BJ (cell line): ENCODE data around the gene GJB3. TPM values are rescaled to one million over a fixed set of nuclear protein-coding genes. Genes with fewer than 3 reads are reported as not detected.

Experiments
- CTCF ChIA-PET: fragments of 350-600 bp; formaldehyde crosslinking; extraction: SDS; loops from one replicate; lab custom pipeline; 2021; ENCODE audit warnings: antibody characterized with exemption, inconsistent platforms; lab: Yijun Ruan, JAX
- POLR2A ChIA-PET: fragments of 300-600 bp; sonication (Branson Sonifier 250); formaldehyde crosslinking; extraction: SDS; loops from one replicate; lab custom pipeline; 2021; ENCODE audit warnings: antibody characterized with exemption; lab: Charles Lee
- DNase-seq: peaks from one replicate; pipeline ENCODE4 v3.0.0-alpha.2; 2011; ENCODE audit warnings: low read depth
- H3K27me3 ChIP-seq: 2 replicates; pipeline ENCODE4 v1.6.0; 2011; ENCODE audit warnings: low read length; ENCODE audit not compliant: control insufficient read depth, insufficient read depth
- H3K36me3 ChIP-seq: 2 replicates; pipeline ENCODE4 v1.5.1; 2011; ENCODE audit warnings: low read length; ENCODE audit not compliant: control insufficient read depth, insufficient read depth
- H3K4me3 ChIP-seq: 2 replicates; pipeline ENCODE4 v1.5.1; 2011; ENCODE audit warnings: low read depth, mild to moderate bottlenecking, control low read depth, low read length
- polyA plus RNA-seq: library from polyadenylated mRNA; depleted of rRNA; stranded (reverse); fragments of >200 nt; gene quantifications from 2 replicates; pipeline ENCODE4 v1.2.3, GENCODE V29; 2011
- TF ChIP-seq, protein P1 (sequence below): IDR thresholded peaks from 2 replicates; pipeline ENCODE4 v1.5.1; 2011; ENCODE audit warnings: low read depth, mild to moderate bottlenecking, control low read depth, inconsistent platforms, low read length, moderate library complexity; ENCODE audit not compliant: insufficient read depth

The GJB3 gene
- polyA plus RNA-seq, 1 experiment = not detected

DNA sequence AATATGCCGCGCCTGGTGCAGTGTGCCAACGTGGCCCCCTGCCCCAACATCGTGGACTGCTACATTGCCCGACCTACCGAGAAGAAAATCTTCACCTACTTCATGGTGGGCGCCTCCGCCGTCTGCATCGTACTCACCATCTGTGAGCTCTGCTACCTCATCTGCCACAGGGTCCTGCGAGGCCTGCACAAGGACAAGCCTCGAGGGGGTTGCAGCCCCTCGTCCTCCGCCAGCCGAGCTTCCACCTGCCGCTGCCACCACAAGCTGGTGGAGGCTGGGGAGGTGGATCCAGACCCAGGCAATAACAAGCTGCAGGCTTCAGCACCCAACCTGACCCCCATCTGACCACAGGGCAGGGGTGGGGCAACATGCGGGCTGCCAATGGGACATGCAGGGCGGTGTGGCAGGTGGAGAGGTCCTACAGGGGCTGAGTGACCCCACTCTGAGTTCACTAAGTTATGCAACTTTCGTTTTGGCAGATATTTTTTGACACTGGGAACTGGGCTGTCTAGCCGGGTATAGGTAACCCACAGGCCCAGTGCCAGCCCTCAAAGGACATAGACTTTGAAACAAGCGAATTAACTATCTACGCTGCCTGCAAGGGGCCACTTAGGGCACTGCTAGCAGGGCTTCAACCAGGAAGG lies 4.3 kb downstream of the GJB3 start:
- Histone ChIP-seq H3K36me3 (no peaks in the 10 kb centered on the region), H3K27me3 (peaks cover 15% of the 10 kb centered on the region), H3K4me3 (no peak overlapping the region)
- TF ChIP-seq, protein P1, sequence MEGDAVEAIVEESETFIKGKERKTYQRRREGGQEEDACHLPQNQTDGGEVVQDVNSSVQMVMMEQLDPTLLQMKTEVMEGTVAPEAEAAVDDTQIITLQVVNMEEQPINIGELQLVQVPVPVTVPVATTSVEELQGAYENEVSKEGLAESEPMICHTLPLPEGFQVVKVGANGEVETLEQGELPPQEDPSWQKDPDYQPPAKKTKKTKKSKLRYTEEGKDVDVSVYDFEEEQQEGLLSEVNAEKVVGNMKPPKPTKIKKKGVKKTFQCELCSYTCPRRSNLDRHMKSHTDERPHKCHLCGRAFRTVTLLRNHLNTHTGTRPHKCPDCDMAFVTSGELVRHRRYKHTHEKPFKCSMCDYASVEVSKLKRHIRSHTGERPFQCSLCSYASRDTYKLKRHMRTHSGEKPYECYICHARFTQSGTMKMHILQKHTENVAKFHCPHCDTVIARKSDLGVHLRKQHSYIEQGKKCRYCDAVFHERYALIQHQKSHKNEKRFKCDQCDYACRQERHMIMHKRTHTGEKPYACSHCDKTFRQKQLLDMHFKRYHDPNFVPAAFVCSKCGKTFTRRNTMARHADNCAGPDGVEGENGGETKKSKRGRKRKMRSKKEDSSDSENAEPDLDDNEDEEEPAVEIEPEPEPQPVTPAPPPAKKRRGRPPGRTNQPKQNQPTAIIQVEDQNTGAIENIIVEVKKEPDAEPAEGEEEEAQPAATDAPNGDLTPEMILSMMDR = no peak
- POLR2A ChIA-PET = no interaction called here
- no peak for DNase-seq
- CTCF ChIA-PET = no interaction called here

DNA sequence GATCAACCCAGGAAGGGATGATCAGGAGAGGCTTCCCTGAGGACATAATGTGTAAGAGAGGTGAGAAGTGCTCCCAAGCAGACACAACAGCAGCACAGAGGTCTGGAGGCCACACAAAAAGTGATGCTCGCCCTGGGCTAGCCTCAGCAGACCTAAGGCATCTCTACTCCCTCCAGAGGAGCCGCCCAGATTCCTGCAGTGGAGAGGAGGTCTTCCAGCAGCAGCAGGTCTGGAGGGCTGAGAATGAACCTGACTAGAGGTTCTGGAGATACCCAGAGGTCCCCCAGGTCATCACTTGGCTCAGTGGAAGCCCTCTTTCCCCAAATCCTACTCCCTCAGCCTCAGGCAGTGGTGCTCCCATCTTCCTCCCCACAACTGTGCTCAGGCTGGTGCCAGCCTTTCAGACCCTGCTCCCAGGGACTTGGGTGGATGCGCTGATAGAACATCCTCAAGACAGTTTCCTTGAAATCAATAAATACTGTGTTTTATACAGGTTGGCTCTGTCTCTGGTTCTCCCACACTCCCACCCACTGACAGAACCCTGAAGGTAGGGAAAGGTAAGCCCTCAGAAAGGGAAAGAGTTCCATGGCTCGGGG lies 5.0 kb downstream of the GJB3 start:
- TF ChIP-seq, protein P1 = no peak
- H3K36me3 ChIP-seq = no peaks in the 10 kb centered on the region
- no peak overlapping the region for H3K4me3 ChIP-seq
- no peak for DNase-seq
- H3K27me3 ChIP-seq = peaks cover 13% of the 10 kb centered on the region
- POLR2A ChIA-PET = no interaction called here
- CTCF ChIA-PET = interaction anchor here (0.7 to 4.0 kb wide), 14 partner anchors 8 to 80 kb away, joined by 3 to 31 read pairs (median 4); no protein-coding TSS in a partner anchor

DNA sequence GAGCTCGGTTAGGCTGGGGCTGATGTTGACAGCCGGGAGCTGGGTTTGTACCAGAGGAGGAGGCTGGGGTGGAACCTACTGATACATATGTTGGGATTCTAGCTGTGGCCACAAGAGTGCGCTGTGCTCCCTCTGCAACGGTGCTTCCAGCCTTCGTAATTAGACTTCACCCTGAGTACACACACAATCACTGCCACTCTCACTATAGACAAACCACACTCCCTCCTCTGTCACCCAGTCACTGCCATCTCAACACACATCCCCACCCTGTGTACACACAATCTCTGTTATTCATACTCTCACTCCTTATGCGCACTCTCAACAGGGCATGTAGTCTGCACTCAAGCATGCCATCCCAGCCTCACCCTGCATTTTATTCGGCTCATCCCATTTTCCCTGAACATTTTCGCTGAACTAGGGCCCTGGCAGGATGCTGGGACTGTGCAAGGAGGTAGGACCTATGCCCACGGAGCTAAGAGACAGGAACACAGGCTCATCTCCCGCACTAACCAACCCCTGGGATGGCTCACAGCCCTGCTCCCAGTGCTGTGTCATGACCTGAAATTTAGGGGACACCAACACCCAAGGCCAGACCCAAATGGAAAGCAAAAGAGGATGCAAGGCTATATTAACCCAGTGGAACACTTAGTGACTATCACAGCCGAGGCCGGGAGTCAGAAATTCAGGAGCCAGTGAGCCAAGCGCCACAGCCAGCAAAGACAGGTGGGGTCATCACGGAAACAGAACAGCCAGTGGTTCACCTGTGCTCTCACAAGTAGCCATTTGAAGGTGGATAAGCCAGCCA lies 5.7 kb downstream of the GJB3 start:
- no peaks in the 10 kb centered on the region for H3K36me3 ChIP-seq
- DNase-seq = no peak
- ChIA-PET CTCF (interaction anchor here (0.7 to 4.0 kb wide), 16 partner anchors 8 to 79 kb away, joined by 3 to 31 read pairs (median 4); no protein-coding TSS in a partner anchor), POLR2A (no interaction called here)
- no peak overlapping the region for H3K4me3 ChIP-seq
- TF ChIP-seq, protein P1 = peak; percentile 84
- peaks cover 10% of the 10 kb centered on the region for H3K27me3 ChIP-seq

DNA sequence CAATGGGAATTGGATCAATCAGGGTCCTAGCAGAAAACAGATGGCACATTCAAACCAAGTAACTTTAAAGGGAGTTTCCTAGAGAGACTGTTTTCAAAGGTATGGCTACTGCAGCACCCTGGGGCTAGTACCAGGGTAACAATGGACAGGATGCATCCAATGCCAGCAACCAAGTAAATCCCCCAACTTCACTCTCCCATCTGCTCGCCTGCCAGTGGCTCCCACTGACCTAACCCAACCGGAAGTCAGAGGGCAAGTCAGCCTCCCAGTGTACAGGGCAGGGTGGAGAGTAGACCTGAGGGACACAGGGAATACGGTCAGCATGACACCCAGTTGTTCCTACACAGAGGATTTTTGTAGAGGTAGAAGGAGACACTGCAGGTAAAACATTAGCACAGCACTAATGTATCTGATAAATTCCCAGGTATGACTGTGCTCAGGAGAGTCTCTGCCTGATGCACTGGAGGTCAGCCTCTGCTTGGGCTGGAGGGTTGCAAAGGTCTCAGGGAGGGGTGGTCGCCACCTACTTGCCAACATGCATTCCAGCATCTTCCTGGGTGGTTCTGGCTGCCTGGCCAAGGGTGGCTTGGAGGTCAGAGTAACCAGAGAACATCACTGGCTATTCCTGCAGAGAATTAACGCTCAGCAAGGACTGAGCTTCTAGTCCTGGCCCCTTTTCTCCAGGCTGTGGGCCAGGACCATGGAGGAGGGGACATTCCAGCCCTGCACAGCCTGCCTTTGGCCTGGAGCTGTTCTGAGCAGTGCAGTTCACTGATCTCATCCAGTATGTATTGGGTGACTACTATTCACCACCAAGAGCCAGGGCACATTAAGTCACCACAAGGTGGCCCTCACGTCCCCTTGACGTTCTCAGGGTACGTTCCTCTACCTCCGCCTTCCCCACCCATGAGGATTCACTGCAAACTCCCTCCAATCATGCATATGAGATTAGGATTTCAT lies 6.7 kb downstream of the GJB3 start:
- no peak overlapping the region for H3K4me3 ChIP-seq
- DNase-seq = no peak
- H3K36me3 ChIP-seq = no peaks in the 10 kb centered on the region
- ChIA-PET POLR2A (no interaction called here), CTCF (interaction anchor here (0.7 to 4.0 kb wide), 11 partner anchors 9 to 897 kb away, joined by 3 to 31 read pairs (median 4); no protein-coding TSS in a partner anchor)
- TF ChIP-seq, protein P1 = no peak
- H3K27me3 ChIP-seq = peaks cover 13% of the 10 kb centered on the region
